GM19043 (cell line): ENCODE data around the gene DENND1A.
A peak's percentile ranks its signal among the peaks of the same experiment; 100 is the strongest.

ENCODE experiments used
- ATAC-seq: cut with Tn5 transposase; IDR thresholded peaks from one replicate; pipeline ENCODE4 v1.9.1; 2021; ENCODE audit warnings: low read depth; ENCODE audit not compliant: unreplicated experiment

Gene DENND1A

GRCh38 chr9:123775289-123776284 is 154.3 kb downstream of the DENND1A start:
- no peak for ATAC-seq

- no peak for ATAC-seq
These were observed 156.1 kb downstream of the DENND1A start for GRCh38 chr9:123773783-123774182.

DNA sequence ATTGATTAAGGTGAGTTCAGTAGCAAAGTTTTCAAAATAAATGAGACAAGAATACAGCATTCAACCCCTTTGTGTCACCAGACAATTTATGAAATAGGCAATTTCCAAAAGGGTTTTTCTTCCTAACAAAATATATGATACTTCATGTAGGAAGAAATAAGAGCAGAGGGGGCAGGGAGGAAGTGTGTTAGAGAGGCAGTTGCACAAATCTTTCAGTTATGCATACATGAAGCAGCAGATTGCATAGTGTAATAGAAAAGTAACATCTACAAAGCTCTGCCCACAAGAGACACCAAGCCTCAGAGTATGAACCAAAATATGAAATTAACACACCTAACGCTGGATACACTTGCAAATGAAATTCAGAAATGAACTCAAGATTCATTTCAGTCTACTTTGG is 157.0 kb downstream of the DENND1A start:
- no peak for ATAC-seq

GRCh38 chr9:123772374-123772773 is 157.6 kb downstream of the DENND1A start:
- no peak for ATAC-seq

DNA sequence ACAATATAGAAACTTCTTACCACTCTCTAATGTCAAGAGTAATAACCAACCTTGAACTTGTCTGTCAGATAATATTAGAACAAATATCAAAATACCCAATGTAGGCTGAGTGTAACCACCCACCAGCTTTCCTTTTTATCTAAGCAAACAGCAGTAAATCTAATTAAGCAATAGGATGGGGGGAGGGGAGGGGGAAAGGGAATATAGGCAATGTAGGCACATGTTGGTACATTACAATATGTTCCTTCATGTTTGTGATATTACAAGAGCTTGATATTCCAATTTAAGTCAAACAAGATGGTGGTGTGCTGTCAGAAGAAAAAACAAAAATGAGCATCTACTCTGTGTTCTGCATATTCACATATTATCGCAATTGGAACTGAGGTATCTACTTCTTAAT is 158.2 kb downstream of the DENND1A start:
- ATAC-seq: no peak

GRCh38 chr9:123769719-123770118 is 160.2 kb downstream of the DENND1A start:
- no peak for ATAC-seq

DNA sequence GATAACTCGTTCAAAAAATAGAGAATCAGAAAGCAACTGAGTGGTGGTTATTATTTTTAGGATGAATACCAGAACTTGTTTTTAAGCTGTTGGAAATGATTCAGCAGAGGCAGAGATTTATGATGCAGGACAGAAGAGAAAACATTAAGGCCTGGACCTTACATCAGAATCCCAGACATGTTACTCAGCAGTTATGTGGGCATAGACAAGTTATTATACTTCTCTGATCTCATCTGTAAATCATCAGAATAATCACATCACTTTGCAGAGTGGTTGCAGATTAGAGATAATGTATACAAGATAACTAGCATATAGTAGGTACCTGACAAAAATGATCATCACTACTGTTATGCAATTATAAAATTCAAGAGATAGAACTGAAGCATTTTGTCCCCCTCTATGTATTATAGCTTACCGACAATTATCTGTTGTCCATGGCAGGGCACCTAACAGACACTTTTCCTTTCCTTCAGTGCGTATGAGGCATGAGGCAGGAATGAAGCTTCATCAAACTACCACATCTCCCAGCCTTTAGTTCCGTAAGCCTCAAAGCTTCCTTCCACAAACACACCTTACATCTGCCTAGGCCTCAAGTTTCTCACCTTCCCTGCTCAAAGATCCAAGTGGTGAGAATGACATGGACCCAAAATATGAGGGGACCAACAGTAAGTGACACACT is 165.9 kb downstream of the DENND1A start:
- ATAC-seq: no peak

DNA sequence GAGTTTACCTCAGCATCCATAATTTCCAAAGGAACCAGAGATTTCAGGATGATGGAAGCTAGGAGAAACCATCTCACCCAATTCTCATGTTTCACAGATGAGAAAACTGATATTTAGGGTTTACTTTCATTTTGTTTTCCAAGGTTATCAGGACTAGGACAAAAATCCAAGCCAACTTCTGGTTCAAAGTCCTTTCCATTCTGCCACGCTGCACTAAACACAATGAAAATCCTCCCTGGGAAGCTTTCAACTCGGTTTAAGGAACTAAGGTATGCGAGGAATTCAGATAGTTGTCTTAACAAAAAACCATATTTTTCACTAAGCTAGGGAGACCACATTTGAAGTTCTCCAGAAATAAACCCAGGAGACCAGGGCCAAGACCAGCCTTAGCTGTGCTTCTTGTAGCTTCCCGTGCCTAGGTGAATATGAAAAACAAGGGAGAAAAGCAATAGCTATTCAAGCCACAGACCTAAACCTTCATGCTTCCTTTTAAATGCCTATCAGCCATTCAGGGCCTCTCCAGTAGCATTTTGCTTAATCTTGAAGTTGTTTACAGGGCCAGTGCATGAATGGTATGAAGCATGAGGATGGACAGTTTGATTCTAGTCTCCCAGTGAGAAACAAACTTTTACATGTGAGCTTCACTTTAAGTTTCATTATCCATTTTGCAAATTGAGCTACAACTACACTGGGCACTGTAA is 167.9 kb downstream of the DENND1A start:
- ATAC-seq: no peak

GRCh38 chr9:123757960-123758359 is 172.0 kb downstream of the DENND1A start:
- ATAC-seq: no peak

GRCh38 chr9:123757547-123757946 is 172.4 kb downstream of the DENND1A start:
- ATAC-seq: no peak

DNA sequence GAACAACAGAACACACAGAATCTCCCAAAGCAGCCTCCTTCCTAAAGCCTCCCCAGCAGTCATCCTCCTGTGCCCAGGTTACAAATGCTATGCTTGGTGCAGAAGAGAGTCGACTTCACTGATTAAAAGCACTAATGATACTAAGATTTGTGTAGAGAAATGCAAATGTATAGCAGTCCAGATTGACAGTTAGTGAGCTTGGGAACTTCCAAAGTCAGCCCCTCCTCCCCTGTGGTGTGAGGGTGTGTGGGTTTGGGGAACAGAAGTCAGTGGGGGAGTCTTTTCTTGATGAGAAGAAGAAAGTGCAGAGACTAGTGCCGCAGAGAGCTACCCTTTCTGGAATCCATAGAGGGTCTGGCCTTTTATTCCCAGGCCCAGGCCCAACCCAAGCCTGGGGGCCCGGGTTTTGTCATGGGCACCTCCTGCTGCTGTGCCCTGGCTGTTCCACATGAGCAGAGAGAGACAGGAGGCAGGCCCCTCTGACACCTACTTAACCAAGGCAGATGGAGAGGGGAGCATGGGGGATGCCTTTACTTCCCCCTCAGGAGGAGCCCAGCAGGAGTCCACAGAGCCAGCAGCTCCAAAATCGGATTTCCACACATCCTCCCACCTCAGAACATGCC is 173.3 kb downstream of the DENND1A start:
- no peak for ATAC-seq

DNA sequence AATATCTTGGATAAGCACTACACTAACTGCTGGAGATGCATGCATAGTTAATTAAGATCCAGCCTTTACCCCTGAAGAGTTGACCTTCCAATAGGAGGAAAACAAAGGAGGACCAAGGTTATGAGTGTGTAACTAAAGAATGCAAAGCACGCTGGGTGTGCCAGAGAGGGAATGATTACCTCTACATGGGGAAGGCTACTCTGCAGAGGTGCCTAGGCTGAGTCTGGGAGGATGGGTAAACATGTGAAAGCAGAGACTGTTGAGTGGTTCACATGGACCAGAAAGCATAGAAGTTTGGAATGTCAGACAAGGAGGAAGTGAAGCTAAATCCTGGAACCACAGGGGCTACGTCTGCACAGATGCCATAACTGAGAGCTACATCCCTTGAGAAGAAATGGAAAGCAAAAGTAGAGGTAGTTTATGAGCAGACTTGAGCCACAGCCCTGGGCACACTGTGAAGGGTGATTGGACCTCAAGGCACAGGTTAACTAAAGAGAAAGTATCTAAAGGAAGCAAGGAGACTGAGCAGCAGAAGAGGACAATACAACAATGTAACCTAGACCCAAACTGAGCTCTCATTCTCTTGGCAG is 176.2 kb downstream of the DENND1A start:
- ATAC-seq: no peak

GRCh38 chr9:123753016-123753415 is 176.9 kb downstream of the DENND1A start:
- ATAC-seq: no peak

GRCh38 chr9:123749580-123750202 is 180.2 kb downstream of the DENND1A start:
- ATAC-seq: peak; percentile 75

DNA sequence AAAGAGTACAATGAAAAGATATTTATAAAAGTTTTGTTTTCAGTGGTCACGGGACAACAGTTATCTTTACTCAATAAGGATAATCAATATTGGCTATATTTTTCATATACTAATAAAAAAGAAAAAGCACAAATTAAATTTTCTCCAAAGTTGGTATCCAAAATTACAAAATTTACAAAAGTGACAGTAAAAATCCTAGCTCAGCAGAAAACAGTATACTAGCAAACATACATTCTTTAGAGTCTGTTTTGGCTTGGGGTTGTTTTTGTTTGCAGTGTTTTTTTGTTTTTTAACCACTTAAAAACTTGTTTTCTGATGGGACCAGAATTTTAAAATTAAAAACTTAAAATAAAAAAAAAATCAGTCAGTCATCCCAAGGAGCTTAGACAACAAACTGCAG is 183.2 kb downstream of the DENND1A start:
- no peak for ATAC-seq

- ATAC-seq: no peak
These were observed 184.0 kb downstream of the DENND1A start for GRCh38 chr9:123745933-123746332.

GRCh38 chr9:123745451-123745850 is 184.5 kb downstream of the DENND1A start:
- no peak for ATAC-seq

GRCh38 chr9:123743737-123744136 is 186.2 kb downstream of the DENND1A start:
- ATAC-seq: no peak

DNA sequence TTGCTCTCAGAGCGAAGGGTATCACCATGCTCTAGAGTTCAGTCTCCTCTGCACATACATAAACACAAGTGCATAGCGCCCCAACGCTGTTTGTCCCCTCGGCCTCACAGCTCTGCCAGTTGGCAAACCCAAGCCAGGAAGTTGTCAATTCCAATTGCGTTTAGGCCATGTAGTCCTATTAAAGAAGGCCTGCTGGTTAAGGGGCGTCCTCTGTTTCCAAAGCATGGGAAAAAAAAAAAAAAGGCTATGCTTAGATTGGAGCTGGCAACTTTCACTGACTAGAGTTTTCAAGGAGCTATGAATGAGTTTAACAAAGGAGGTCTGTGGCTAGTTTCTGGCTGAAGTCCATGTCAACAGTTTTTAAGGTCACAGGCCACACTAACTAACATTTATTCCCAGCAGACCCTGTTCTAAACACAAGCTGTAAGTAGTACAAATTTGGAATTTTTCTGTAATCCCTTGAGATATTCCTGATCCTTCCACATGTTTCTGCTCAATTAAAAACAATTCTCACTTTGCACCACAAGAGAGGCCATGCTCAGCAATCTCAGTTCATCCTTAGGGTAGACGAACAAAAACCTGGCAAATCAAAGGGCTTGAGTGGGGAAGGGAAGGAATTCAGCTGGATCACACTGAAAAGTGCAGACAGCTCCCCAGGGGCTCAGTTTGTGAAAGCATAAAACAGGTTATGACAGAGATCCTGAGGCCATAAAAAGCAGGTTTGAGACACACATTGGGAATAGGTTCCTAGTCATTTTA is 187.7 kb downstream of the DENND1A start:
- ATAC-seq: no peak
